Naive thymus-derived CD4-positive, alpha-beta T cell (primary cell): ENCODE results near the gene KAZN. TPM values are rescaled to one million over a fixed set of nuclear protein-coding genes. Genes with fewer than 3 reads are reported as not detected.

ENCODE experiments used
- ATAC-seq: fragments of 150-1000 bp; cut with Tn5 transposase; 2 replicates; pipeline ENCODE4 v1.10.0; 2021; ENCODE audit warnings: mild to moderate bottlenecking, moderate library complexity
- CTCF ChIA-PET: fragments of 350-600 bp; sonication (Branson Sonifier 250); formaldehyde crosslinking; loops from one replicate; lab custom pipeline; 2021; ENCODE audit warnings: antibody characterized with exemption; lab: Charles Lee
- POLR2A ChIA-PET: fragments of 350-600 bp; sonication (Branson Sonifier 250); formaldehyde crosslinking; loops from one replicate; lab custom pipeline; 2021; ENCODE audit warnings: antibody characterized with exemption, inconsistent platforms; lab: Charles Lee
- DNase-seq, 9 donors: peaks; one replicate each; pipeline versions ENCODE4 v3.0.0 to v3.0.0-alpha.2; 2020 to 2022; ENCODE audit warnings: mixed read lengths in 1 of 9
- H3K27ac ChIP-seq: one replicate; pipeline ENCODE4 v1.7.0; 2013; ENCODE audit warnings: mild to moderate bottlenecking, low read depth, low read length, moderate library complexity
- H3K27me3 ChIP-seq, 2 donors: one replicate each; pipeline ENCODE4 v1.7.0; 2013; ENCODE audit warnings: low read length in 2 of 2, mild to moderate bottlenecking in 2 of 2, moderate library complexity in 2 of 2; ENCODE audit not compliant: control insufficient read depth in 2 of 2, insufficient read depth in 2 of 2
- H3K36me3 ChIP-seq, 3 experiments: 1 replicate in 2 of 3; 2 replicates in 1 of 3; pipeline ENCODE4 v1.7.0; 2013; ENCODE audit warnings: low read length in 3 of 3, mild to moderate bottlenecking in 3 of 3, moderate library complexity in 1 of 3; ENCODE audit not compliant: insufficient read depth in 3 of 3, control insufficient read depth in 2 of 3
- H3K4me1 ChIP-seq, 2 donors: one replicate each; pipeline ENCODE4 v1.7.0; 2013; ENCODE audit warnings: low read length in 2 of 2, mild to moderate bottlenecking in 2 of 2, moderate library complexity in 1 of 2; ENCODE audit not compliant: control insufficient read depth in 2 of 2, insufficient read depth in 2 of 2
- H3K4me3 ChIP-seq: 2 replicates; pipeline ENCODE4 v1.7.0; 2013; ENCODE audit warnings: mild to moderate bottlenecking, low read length
- H3K9me3 ChIP-seq, 3 experiments: 1 replicate in 2 of 3; 2 replicates in 1 of 3; pipeline ENCODE4 v1.7.0; 2013; ENCODE audit warnings: low read length in 3 of 3; ENCODE audit not compliant: control insufficient read depth in 2 of 3
- H3K27ac Mint-ChIP-seq, 9 donors: one replicate each; pipeline ENCODE4 v1.8.0; 2020 to 2022; ENCODE audit warnings: mixed read lengths in 9 of 9, mild to moderate bottlenecking in 8 of 9, moderate library complexity in 5 of 9, inconsistent platforms in 2 of 9
- H3K27me3 Mint-ChIP-seq, 5 donors: one replicate each; pipeline ENCODE4 v1.8.0; 2021 to 2022; ENCODE audit warnings: mixed read lengths in 5 of 5, mild to moderate bottlenecking in 1 of 5
- H3K36me3 Mint-ChIP-seq, 5 donors: one replicate each; pipeline ENCODE4 v1.8.0; 2020 to 2022; ENCODE audit warnings: mixed read lengths in 5 of 5, mild to moderate bottlenecking in 3 of 5, inconsistent platforms in 1 of 5
- H3K4me1 Mint-ChIP-seq, 7 donors: one replicate each; pipeline ENCODE4 v1.8.0; 2020 to 2022; ENCODE audit warnings: mixed read lengths in 7 of 7, mild to moderate bottlenecking in 3 of 7, inconsistent platforms in 1 of 7
- H3K4me3 Mint-ChIP-seq, 10 donors: one replicate each; pipeline ENCODE4 v1.8.0; 2020 to 2022; ENCODE audit warnings: mild to moderate bottlenecking in 10 of 10, mixed read lengths in 10 of 10, moderate library complexity in 6 of 10, inconsistent platforms in 2 of 10
- H3K9me3 Mint-ChIP-seq, 11 donors: one replicate each; pipeline ENCODE4 v1.8.0; 2020 to 2022; ENCODE audit warnings: mixed read lengths in 11 of 11, mild to moderate bottlenecking in 4 of 11, inconsistent platforms in 1 of 11, moderate library complexity in 1 of 11
- intact Hi-C, 2 donors: fragments of 100-400 bp; cut with micrococcal nuclease; formaldehyde crosslinking; loops; one replicate each; pipeline ENCODE4 v1.15.1; 2023
- polyA plus RNA-seq, 2 donors: library from polyadenylated mRNA; unstranded; fragments of 300-500 nt; fragmentation: Illumina TruSeq; gene quantifications; one replicate each; pipeline ENCODE4 v1.2.3, GENCODE V29; 2021
- total RNA-seq, 6 experiments: library from RNA in 5 of 6; stranded (reverse) in 5 of 6; gene quantifications; 1 replicate in 5 of 6; 2 replicates in 1 of 6; pipeline ENCODE4 v1.2.3 and lab custom pipeline; 2021 to 2026

The KAZN gene
- total and polyA plus RNA-seq, 7 experiments from 2014 or later, result 0.08 to 0.87 (median 0.30) TPM

- Mint-ChIP-seq H3K27me3 (peaks cover 0 to 10% (median 4%) of the 10 kb centered on the region in 5 donors), H3K4me1 (no peaks in the 10 kb centered on the region), H3K4me3 (no peak overlapping the region), H3K36me3 (no peaks in the 10 kb centered on the region), H3K27ac (no peak overlapping the region), H3K9me3 (no peaks in the 10 kb centered on the region)
- POLR2A ChIA-PET, result no interaction called here
- no peak for ATAC-seq
- Histone ChIP-seq H3K27me3 (no peaks in the 10 kb centered on the region), H3K9me3 (no peaks in the 10 kb centered on the region), H3K4me1 (no peaks in the 10 kb centered on the region), H3K27ac (no peak overlapping the region), H3K4me3 (no peak overlapping the region), H3K36me3 (no peaks in the 10 kb centered on the region)
- DNase-seq, result no peak
- CTCF ChIA-PET, result no interaction called here
- intact Hi-C loops, result loop anchor here in 1 of 2 donors (10.0 kb wide), 1 partner anchor 314 kb away; the partner anchor contains the start of gene CTRC
Measured at GRCh38 chr1:15120251-15120945, 521.9 kb downstream of the KAZN start.

GRCh38 chr1:15122331-15122730 is 523.8 kb downstream of the KAZN start:
- CTCF ChIA-PET, result no interaction called here

GRCh38 chr1:15123270-15123669 is 524.8 kb downstream of the KAZN start:
- H3K27ac ChIP-seq, result no peak overlapping the region
- peaks cover 0 to 10% (median 8%) of the 10 kb centered on the region in 5 donors for H3K27me3 Mint-ChIP-seq
- no peaks in the 10 kb centered on the region for H3K36me3 ChIP-seq
- no peaks in the 10 kb centered on the region for H3K4me1 Mint-ChIP-seq
- no peak overlapping the region for H3K27ac Mint-ChIP-seq
- H3K4me3 Mint-ChIP-seq, result no peak overlapping the region
- no peak for ATAC-seq
- no peaks in the 10 kb centered on the region for H3K9me3 Mint-ChIP-seq
- DNase-seq, result no peak
- no peak overlapping the region for H3K4me3 ChIP-seq
- intact Hi-C loops, result loop anchor here in 1 of 2 donors (10.0 kb wide), 1 partner anchor 312 kb away; the partner anchor contains the start of gene CTRC
- ChIA-PET POLR2A (no interaction called here), CTCF (interaction anchor here (0.7 kb wide), 1 partner anchor 9 kb away, joined by 4 read pairs; no protein-coding TSS in a partner anchor)
- no peaks in the 10 kb centered on the region for H3K9me3 ChIP-seq
- no peaks in the 10 kb centered on the region for H3K27me3 ChIP-seq
- no peaks in the 10 kb centered on the region for H3K4me1 ChIP-seq
- H3K36me3 Mint-ChIP-seq, result no peaks in the 10 kb centered on the region

More at GRCh38 chr1:15122331-15122730, 523.8 kb downstream of the KAZN start:
- H3K4me1 Mint-ChIP-seq, result no peaks in the 10 kb centered on the region
- Histone ChIP-seq H3K4me1 (no peaks in the 10 kb centered on the region), H3K36me3 (no peaks in the 10 kb centered on the region), H3K27me3 (no peaks in the 10 kb centered on the region), H3K4me3 (no peak overlapping the region), H3K9me3 (no peaks in the 10 kb centered on the region), H3K27ac (no peak overlapping the region)
- POLR2A ChIA-PET, result no interaction called here
- H3K9me3 Mint-ChIP-seq, result no peaks in the 10 kb centered on the region
- DNase-seq, result no peak
- intact Hi-C loops, result loop anchor here in 1 of 2 donors (10.0 kb wide), 1 partner anchor 312 kb away; the partner anchor contains the start of gene CTRC
- no peak overlapping the region for H3K4me3 Mint-ChIP-seq
- H3K27ac Mint-ChIP-seq, result no peak overlapping the region
- H3K36me3 Mint-ChIP-seq, result no peaks in the 10 kb centered on the region
- ATAC-seq, result no peak
- H3K27me3 Mint-ChIP-seq, result peaks cover 0 to 10% (median 5%) of the 10 kb centered on the region in 5 donors

- Mint-ChIP-seq H3K9me3 (no peaks in the 10 kb centered on the region), H3K27ac (no peak overlapping the region), H3K4me3 (no peak overlapping the region), H3K4me1 (no peaks in the 10 kb centered on the region), H3K27me3 (peaks cover 0 to 9% (median 8%) of the 10 kb centered on the region in 5 donors), H3K36me3 (no peaks in the 10 kb centered on the region)
- intact Hi-C loops, result loop anchor here in 1 of 2 donors (10.0 kb wide), 1 partner anchor 311 kb away; the partner anchor contains the start of gene CTRC
- H3K4me3 ChIP-seq, result no peak overlapping the region
- no peak for ATAC-seq
- DNase-seq, result no peak
- H3K4me1 ChIP-seq, result no peaks in the 10 kb centered on the region
- ChIA-PET CTCF (no interaction called here), POLR2A (no interaction called here)
- no peak overlapping the region for H3K27ac ChIP-seq
- no peaks in the 10 kb centered on the region for H3K9me3 ChIP-seq
- H3K27me3 ChIP-seq, result no peaks in the 10 kb centered on the region
- H3K36me3 ChIP-seq, result no peaks in the 10 kb centered on the region
Measured at GRCh38 chr1:15123925-15124324, 525.4 kb downstream of the KAZN start.

- no peak overlapping the region for H3K4me3 Mint-ChIP-seq
- Histone ChIP-seq H3K4me1 (no peaks in the 10 kb centered on the region), H3K27ac (no peak overlapping the region), H3K9me3 (no peaks in the 10 kb centered on the region), H3K4me3 (no peak overlapping the region), H3K27me3 (no peaks in the 10 kb centered on the region), H3K36me3 (no peaks in the 10 kb centered on the region)
- intact Hi-C loops, result loop anchor here in 1 of 2 donors (10.0 kb wide), 1 partner anchor 310 kb away; the partner anchor contains the start of gene CTRC
- DNase-seq (no peak), ATAC-seq (no peak)
- no peak overlapping the region for H3K27ac Mint-ChIP-seq
- ChIA-PET POLR2A (no interaction called here), CTCF (no interaction called here)
- no peaks in the 10 kb centered on the region for H3K36me3 Mint-ChIP-seq
- H3K9me3 Mint-ChIP-seq, result peaks cover 0 to 4% (median 0%) of the 10 kb centered on the region in 11 donors
- H3K27me3 Mint-ChIP-seq, result peaks cover 0 to 9% (median 8%) of the 10 kb centered on the region in 5 donors
- no peaks in the 10 kb centered on the region for H3K4me1 Mint-ChIP-seq
Measured at GRCh38 chr1:15124362-15125100, 526.0 kb downstream of the KAZN start.

- ChIA-PET POLR2A (no interaction called here), CTCF (no interaction called here)
- no peak overlapping the region for H3K4me3 ChIP-seq
- DNase-seq (no peak), ATAC-seq (no peak)
- no peak overlapping the region for H3K27ac ChIP-seq
- no peaks in the 10 kb centered on the region for H3K36me3 Mint-ChIP-seq
- H3K4me1 ChIP-seq, result no peaks in the 10 kb centered on the region
- intact Hi-C loops, result loop anchor here in 1 of 2 donors (10.0 kb wide), 1 partner anchor 310 kb away; the partner anchor contains the start of gene CTRC
- H3K27me3 ChIP-seq, result no peaks in the 10 kb centered on the region
- peaks cover 0 to 14% (median 8%) of the 10 kb centered on the region in 5 donors for H3K27me3 Mint-ChIP-seq
- no peaks in the 10 kb centered on the region for H3K36me3 ChIP-seq
- no peak overlapping the region for H3K27ac Mint-ChIP-seq
- no peak overlapping the region for H3K4me3 Mint-ChIP-seq
- no peaks in the 10 kb centered on the region for H3K4me1 Mint-ChIP-seq
- peaks cover 0 to 8% (median 0%) of the 10 kb centered on the region in 11 donors for H3K9me3 Mint-ChIP-seq
- no peaks in the 10 kb centered on the region for H3K9me3 ChIP-seq
Measured at GRCh38 chr1:15125101-15125745, 526.7 kb downstream of the KAZN start.
